ENCODE data around the gene QRICH1.
A peak's percentile ranks its signal among the peaks of the same experiment; 100 is the strongest.

QRICH1 gene, protein sequence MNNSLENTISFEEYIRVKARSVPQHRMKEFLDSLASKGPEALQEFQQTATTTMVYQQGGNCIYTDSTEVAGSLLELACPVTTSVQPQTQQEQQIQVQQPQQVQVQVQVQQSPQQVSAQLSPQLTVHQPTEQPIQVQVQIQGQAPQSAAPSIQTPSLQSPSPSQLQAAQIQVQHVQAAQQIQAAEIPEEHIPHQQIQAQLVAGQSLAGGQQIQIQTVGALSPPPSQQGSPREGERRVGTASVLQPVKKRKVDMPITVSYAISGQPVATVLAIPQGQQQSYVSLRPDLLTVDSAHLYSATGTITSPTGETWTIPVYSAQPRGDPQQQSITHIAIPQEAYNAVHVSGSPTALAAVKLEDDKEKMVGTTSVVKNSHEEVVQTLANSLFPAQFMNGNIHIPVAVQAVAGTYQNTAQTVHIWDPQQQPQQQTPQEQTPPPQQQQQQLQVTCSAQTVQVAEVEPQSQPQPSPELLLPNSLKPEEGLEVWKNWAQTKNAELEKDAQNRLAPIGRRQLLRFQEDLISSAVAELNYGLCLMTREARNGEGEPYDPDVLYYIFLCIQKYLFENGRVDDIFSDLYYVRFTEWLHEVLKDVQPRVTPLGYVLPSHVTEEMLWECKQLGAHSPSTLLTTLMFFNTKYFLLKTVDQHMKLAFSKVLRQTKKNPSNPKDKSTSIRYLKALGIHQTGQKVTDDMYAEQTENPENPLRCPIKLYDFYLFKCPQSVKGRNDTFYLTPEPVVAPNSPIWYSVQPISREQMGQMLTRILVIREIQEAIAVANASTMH

DNA sequence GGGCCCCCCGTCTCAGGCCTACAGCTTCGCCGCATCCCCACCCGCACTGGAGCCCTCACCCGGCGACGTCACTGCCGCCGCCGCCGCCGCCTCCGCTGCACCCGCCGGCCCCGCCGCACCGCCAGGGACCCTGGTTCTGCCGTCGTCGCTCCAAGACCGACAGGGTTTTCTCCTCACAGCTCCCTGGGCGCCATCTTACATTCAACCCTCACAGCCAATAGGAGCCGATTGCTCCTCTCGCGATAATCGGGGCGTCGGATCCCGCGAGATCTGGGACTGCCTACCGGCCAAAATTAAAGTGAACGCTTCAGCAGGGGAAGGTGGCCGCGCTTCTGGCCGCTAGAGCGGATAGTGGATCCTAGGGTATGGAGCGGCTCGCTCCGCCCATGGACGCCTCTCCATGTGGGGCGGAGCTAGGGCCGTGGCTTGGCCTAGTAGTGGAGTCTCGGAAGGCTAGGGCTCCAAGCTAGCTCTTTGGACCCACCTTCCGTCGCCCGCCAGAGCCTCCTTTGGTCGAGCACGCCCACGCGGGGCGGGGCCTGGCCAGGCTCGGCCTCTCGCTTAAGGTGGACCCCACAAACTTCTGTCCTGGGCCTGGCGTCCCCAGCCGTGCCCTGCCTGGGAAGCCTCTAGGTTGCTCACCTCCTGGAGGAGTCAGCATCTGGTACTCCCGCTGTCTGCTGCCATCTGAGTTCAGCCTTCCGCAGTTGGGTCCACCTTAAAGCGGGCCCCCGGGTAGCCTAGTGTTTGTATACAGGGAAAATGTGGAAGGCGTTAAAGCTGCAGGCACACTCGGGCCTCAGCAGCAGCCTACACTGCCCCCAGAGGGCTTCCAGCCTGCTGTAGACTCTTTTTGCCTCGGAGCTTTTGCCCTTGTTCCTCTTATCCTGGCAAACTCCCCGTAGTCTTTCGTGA is at the start of gene QRICH1:
TSS of gene QRICH1 (minus strand) at position 219 of the 915 bp plus-strand sequence. CDS start 17,054 bp downstream, outside the sequence.
- peak; percentile 99 for DNase-seq (ENCODE audit: low spot score)

DNA sequence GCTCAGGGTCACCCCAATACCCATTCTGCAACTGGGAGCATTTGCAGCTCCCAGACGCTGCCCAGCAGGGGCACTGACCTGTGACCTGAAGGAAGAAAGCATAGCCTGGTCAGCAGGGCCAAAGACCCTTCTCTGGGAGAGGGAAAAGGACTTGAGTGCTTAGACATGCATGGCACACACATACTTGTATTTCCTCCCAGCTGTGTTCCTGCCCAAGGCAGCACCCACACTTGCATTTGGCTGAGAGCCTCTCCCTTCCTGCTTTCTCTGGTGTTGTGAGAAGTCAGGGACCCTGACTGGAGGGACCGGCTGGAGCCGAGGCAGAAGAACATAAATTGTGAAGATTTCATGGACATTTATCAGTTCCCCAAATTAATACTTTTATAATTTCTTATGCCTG is 46.2 kb upstream of the QRICH1 start:
- no peak for DNase-seq (ENCODE audit: low spot score)

DNA sequence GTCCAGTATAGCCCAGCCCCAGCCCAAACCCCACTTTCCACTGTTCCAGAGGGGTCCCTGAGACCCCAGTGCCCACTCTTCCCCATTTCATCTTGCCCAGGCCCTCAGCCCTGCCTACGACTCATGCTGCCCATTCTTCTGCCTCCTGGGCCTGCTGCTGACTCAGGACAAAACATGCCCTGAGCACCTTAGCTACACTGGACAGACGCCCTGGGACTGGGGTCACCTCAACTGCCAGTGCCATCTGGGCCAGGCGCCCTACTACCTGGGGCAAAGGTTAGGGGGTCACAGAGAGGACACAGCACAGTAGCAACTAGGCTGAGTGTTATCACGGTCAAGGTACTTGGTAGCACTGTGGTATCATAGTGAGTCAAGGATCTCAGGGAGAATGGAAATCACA is 41.6 kb upstream of the QRICH1 start:
- no peak for DNase-seq (ENCODE audit: low spot score)

DNA sequence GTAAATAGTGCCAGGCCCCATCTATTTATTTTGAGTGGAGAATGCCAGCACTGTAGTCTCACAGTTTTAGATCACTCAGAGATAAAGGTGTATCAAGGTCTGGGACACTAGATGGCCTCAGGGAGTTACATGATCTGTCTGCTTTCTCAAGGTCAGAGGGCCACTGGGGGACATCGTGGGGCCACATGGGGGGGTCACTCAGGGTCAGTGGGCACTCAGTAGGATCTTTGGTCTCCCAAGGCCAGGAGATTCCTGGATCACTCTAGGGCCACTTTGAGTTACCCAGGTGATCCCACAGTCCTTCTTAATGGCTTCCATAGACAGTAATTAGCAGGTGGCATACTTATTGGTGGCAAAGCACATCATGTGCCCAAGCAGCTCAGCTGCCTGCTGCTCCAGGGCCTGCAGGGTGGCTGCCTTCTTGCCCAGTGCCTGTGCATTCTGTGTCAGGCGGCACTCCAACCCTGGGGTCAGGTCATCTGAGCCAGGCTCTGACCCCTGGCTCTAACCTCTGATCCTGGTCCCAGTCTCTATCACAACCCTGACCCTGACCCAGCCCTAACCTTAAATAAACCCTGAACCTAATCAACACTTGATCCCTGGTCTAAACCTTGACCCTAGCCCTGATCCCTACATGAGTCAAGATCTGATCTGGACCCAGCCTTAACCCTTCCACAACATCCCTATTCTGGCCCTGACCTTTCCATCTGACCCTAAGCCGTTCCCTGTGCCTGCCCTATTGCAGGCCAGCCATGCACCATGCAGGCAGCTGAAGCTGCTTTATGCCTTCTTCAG is 40.8 kb upstream of the QRICH1 start:
- no peak for DNase-seq (ENCODE audit: low spot score)

DNA sequence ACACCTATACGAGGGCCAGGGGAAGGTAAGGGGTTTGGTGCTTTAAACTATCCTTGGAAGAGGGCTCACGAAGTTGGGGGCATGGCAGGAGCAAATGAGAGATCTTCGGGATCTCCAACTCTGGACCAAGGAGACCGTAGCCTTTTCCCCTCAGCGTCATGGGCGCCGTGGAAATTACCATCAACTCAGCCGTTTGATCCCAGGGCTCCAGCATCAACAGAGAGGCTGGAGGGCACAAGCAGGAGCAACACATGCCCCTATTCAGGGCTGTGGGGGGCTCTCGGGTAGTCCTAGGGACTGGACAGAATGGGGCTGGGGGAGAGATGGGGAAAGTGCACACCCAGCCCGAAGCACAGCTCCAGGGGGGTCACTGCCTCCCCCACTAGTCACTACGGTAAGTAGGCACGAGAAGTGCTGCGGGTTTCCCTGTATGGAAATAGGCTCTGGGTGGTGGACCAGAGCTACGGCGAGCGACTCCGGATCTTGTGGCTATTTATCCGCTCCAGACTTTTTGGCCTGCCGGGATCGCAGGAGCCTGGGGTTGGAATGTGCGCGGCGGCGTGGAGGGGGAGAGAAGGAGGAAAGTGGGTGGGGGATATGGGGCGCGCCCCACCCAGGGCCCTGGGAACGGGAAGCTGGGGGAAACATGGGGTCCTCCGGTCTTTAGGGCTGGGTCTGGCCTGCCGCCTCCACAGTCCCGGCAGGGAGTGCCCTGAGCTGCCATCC is 39.5 kb upstream of the QRICH1 start:
- DNase-seq (ENCODE audit: low spot score) = peak; percentile 90

DNA sequence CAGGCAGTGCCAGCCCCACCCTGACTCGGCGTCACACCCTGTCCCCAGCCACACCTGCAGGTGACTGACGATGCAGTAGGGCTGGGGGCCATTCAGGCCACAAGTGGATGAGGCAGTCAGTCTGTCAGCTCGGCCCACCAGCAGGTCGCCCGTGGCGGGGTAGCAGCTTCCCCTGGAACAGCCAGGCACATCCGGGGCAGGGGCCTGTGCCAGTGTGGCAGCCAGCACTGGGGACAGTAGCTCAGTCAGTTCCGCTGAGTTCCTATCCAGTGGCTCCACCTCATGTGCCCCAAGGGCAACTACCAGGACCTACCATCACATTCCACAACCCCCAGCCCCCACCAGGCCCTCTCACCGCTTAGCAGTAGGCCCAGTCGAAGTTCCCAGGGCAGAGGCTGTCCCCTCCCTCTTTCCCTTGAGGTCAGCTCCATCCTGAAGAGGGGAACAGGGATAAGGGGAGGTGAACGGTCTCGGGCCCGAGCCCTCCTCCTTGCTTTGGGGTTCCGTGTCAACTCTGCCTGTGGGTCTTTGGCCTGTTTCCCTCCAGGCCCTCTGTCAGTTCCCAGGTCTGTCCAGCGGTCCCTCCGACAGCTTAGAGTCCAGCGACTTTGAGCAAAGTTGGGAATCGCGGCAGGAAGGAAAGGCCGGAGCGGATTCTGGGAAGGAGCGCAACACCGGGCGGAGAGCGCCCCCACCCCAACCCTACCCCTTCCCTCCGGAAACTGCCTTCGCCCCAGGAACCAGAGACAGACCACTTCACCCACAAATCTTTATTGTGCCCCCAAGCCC is 38.8 kb upstream of the QRICH1 start, which contains the start of gene LAMB2:
TSS of gene LAMB2 (minus strand) at position 614 of the 789 bp plus-strand sequence. CDS start at position 431, 183 bp downstream.
- peak; percentile 78 for DNase-seq (ENCODE audit: low spot score)

DNA sequence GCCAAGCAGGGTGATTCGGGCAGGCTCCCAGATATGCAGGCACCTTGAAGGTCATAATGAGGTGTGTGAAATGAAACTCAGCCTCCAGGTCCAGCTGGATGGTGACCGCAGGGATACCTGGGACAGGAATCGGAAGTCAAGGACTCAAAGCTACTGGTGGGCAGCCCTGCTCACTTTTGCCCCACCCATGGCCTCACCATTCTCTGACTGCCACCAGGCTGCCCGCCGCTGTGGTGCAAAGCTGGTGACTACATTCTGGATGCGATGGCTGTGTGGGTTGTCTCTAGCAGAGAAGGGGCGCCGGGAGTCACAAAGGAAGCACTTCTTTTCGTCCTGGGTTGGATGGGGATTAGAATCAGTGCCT is 38.2 kb upstream of the QRICH1 start:
- no peak for DNase-seq (ENCODE audit: low spot score)

DNA sequence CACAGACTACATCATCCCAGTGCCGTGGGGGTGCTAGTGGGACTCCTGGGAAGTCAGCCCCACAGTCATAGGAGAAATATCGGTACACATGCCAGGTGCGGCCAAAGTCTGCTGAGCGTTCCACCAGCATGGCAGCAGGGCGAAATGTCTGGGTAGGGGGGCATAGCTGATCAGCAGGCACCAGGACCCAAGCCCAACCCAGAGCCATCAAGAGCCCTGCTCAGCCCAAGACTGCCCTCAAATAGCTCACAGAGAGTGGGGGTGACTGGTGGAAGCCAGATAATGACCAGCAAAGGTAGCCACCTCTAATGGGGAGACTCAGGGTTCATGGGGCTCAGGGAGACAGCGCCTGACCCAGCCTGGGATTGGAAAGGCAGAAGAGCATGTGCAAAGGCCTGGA is 37.7 kb upstream of the QRICH1 start:
- no peak for DNase-seq (ENCODE audit: low spot score)

DNA sequence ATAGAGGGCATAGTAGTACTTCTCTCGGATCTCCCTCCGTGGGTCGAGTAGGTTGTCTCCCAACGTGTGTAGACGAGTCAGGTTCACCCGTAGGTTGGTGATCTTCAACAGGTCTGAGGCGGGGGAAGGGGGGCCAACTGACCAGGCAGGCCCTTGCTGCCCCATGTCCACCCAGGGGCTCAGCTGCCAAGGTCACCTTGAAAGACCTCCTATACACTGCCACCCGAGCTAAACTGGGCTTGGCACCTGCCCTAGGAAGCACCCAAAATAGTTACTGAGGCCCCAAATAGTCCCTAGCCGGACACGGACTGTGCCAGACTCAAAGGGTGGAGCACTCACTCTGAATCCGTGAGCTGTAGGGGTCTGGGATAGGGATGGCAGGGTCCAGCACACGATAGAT is 37.2 kb upstream of the QRICH1 start:
- DNase-seq (ENCODE audit: low spot score) = no peak

DNA sequence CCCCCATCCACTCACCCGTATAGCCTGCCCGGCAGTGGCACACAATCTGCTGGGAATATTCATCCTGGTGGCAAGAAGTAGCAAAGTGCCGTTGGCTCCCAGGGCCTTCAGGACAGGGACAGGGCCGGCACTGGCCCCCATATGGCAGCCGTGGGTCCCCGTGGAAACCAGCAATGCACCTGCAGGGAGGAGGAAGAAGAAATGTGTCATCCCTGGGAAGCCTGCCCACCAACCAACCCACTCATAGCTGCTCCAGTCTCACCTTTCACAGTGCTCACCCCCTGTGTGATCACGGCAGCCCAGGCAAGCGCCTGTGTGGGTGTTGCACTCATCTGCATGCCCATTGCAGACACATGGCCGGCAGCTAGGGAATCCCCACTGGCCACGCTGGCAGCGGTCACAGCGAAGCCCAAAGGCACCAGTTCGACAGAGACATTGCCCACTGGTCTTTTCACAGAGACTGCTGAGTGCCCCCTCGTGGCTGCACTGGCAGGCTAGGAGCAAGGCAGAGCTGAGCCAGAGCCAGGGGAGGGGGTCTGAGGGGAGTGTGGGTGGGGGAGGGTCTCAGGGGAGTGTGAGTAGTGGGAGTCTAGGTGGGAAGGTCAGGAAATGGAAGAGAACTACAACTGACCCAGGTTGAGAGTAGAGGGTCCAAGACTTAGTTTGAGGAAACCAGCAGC is 31.3 kb upstream of the QRICH1 start:
- DNase-seq (ENCODE audit: low spot score) = peak; percentile 41

DNA sequence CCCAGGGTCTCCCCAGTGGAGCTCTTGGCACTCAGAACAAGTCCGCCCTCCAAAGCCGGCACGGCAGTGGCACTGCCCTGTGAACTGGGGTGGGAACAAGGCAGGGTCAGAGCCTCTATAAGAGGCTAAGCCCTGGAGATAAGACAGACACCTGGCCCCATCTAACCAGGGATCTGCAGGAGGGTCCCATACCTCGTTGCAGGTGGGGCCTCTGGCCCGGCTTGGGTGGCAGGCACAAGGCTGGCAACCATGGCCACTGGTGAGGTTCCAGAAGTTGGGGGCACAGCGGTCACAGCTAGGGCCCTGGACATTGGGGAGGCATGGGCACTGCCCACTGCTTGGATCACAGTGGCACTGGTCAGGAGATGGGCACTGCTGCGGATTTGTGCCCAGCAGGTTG is 30.3 kb upstream of the QRICH1 start:
- no peak for DNase-seq (ENCODE audit: low spot score)

DNA sequence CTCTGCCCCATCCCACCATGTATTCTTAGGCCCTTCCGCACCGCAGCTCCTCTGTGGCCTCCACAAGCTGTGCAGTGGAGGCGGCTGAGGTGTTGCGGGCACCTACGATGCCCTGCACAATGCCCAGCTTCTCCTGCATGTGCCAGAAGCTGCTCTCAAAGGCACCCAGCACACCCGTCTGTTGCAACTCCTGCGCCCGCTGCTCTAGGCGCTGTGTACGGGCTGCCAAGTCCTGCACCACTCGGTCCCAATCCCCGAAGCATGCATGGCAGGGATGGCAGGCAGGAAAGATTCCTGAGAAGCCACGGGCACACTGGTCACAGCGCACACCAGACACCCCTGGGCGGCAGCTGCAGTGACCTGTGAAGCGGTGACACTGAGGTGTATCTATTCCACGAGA is 29.8 kb upstream of the QRICH1 start:
- no peak for DNase-seq (ENCODE audit: low spot score)

DNA sequence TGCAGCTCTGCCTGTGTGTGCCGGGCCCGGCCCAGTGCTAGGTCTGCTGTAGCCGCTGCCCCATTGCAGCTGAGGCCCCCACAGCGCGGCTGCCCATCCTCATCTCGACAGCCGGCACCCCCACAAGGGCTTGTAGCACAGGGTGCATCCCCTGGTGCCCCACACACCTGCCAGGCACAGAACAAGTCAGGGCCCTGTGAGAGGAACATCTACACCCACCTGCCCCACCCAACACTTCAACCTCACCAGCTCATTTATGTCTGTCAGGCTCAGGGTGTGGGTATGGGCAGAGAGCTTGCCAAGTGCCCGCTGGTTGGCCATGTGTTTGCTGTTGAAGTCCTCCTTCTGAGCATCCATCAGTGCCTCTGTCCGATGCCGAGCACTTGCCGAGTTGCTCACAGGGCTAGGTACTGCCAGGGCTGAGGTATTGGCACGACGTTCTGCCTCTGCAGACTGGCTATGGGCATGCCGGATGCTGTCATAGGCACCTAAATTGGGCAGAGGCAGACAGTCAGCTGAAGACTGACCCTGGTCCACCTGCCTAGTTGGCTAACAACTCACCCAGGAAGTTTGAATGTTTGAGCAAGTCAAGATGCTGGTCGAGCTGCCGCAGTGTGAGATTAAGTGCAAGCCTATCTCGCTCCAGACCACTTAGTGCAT is 29.1 kb upstream of the QRICH1 start:
- no peak for DNase-seq (ENCODE audit: low spot score)

DNA sequence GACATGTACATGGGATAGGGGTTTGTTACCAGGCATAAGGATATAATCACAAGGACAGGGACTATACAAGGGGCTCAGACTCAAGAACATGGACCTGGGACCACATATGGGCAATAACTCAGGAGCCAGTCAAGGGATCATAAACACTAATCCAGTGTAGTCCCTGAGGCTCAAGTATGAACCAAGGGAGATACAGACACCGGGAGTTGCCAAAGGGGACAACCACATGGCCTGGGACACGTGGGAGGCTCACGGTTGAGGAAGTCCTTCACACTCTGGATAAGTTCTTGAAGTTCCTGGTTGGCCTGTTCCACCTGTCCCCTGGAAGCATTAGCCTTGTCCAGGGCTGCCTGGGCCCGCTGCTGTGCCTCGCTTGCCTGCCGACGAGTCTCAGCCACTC is 28.6 kb upstream of the QRICH1 start:
- no peak for DNase-seq (ENCODE audit: low spot score)

DNA sequence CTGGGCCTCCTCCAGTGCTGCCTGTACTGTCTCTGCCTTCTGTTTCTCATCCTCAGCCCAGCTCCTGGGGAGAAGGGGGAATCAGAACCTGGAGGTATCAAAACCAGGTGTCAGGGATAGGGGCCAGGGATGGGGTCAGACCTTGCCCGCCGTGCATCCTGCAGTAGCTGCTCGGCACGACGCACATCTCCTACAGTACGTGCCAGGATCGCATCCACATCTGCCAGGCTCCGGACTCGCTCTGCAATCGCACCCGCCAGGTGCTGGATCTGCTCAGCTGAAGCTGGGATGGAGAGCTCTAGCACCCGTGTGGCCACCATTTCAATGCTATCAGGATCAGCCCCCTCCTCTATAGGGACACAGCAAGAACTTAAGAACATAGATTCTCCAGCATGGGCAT is 28.2 kb upstream of the QRICH1 start:
- no peak for DNase-seq (ENCODE audit: low spot score)

DNA sequence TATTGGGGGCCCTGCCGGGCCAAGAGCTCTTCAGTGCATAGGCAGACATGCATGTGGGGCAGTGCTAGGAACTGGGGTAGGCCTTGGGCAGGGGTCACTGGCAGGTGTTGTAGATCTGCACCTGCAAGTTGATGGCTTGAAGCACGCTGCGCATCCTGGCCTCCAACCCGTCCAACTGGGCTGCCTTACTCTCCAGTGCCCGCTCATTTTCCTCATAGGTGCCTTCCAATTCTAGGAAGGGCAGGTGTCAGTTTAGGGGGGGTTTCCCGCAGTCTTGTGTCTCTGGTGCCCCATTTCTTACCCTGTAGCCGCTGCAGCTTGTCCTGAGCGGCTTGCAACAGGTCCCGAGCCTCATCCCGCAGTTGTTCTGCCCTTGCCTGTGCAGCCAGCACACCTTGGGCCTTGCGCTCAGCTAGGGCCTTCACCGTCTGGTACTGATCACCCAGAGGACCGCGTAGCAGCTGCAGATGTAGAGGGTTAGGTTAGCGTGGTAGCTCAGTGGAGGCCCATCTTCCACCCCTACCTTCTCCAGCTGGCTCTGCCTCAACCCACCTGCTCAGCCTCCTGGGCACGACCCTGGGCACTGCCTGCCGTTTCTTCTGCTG is 27.4 kb upstream of the QRICH1 start:
- DNase-seq (ENCODE audit: low spot score) = peak; percentile 20

DNA sequence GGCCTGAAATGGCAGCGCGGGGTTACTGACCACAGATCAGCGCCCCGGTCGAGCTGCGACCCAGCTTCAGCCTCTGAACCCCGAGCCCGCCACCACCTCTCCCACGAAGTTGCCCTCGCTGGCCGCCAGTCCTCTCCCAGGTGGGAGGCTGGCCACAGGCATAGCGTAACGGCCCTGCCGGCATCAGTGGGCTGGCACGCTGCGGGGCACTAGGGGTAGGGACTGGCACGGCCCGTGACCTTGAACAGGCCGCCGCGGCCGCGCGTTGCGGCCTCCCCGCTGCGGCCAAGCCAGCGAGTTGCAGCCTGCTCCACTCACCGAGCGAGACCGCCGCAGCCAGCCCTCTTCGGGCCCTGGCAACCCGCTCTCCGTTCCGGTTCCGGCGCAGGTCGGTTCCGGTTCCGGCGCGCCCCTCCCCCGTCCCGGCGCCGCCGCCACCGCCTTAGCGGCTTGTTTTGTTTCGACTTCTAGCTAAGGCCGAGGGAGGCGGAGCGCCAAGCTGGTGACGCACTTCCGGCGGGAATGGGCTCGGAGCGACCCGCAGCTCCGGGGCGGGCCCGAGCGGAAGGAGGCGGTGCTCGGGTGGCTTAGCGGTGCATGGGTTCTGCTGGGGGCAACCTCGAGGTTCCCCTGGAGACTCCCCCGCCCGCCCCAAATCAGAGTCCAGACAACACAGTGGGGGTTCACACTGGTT is 26.7 kb upstream of the QRICH1 start, which contains the start of gene USP19:
TSS of gene USP19 (minus strand) at position 386 of the 694 bp plus-strand sequence. CDS start 1,678 bp downstream, outside the sequence.
- DNase-seq (ENCODE audit: low spot score) = peak; percentile 96

DNA sequence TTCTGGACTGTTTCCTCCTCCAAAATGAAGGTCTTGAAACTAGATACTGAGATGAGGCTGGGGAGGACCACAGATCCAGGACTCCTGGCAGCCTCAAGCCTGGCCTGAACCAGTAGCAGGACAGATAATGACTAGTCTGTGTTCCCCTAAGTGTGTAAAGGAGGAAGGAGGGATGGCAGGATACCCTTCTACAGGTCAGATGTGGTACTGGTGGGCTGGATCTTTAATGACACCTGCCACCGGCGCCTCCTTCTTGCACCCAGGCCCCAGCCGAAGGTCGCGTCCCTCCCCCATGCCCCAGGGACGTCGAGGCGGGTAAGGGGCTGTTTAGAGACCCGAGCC is 26.2 kb upstream of the QRICH1 start:
- no peak for DNase-seq (ENCODE audit: low spot score)

Measured in cerebellar cortex (tissue), 1 donor.